C4-2B (cell line): Measurements from ENCODE around the gene MAP2K3.

Source experiments
- CTCF ChIP-seq: fragments of 450-650 bp; conservative IDR thresholded peaks from 2 replicates; pipeline ENCODE4 v1.5.1; 2017; ENCODE audit warnings: mild to moderate bottlenecking
- ZFX ChIP-seq: fragments of 450-650 bp; IDR thresholded peaks from 2 replicates; pipeline ENCODE4 v1.6.1; 2017

GRCh38 chr17:21295036-21295952 is 10.8 kb downstream of the MAP2K3 start:
- no peak for TF ChIP-seq CTCF
- no peak for TF ChIP-seq ZFX
